HG02870 (cell line): ENCODE data around the gene GNLY.
A peak's percentile ranks its signal among the peaks of the same experiment; 100 is the strongest.
"Not testable (repeated sequence)": the region's sequence is repeated elsewhere in the genome, so short reads cannot be mapped to it uniquely, and the experiment has no call there.

Experiments used
- ATAC-seq: cut with Tn5 transposase; IDR thresholded peaks from one replicate; pipeline ENCODE4 v1.9.1; 2021; ENCODE audit warnings: mild to moderate bottlenecking, moderate library complexity; ENCODE audit not compliant: unreplicated experiment

The GNLY gene

DNA sequence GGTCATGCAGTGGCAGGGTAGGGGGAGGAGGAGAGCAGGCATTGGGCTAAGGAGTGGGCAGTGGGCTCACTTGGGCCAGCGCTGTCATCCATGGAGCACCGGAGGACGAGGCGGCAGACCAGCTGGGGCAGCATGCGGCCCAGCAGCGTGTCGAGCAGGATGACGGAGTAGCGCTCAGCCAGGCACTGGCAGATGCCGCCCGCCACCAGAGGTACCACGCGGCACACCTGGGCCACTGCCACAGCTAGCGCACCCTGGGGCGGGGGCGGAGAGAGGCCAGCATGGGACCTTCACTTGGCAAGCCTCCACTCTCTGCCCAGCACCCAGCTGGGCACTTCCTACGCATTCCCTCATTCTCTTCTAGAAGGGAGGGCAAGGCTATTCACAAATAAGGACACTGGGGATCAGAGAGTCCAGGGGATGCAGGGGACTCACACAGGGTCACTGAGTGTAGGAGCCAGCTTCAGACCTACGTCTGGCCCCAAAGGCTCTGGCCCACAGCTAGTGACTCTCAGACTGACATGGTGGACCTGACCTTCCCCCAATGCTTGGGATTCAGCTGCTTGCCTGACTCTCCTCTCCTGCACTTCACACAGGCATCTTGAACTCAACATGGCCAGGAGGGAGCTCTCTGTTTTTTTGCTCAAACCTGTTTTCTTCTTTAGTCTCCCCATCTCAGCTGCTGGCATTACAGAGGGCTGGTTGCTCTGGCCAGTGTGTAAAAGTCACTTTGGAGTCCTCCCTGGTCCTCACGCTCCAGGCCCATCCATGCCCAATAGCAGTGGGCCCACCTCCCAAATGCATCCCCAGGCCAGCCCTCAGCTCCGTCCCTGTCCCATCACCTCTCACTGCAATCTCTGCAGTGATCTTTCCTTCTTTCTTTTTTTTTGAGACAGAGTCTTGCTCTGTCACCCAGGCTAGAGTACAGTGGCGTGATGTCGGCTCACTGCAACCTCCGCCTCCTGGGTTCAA is 30.3 kb upstream of the GNLY start:
- ATAC-seq = no peak

GRCh38 chr2:85665264-85665937 is 28.8 kb upstream of the GNLY start:
- no peak for ATAC-seq

DNA sequence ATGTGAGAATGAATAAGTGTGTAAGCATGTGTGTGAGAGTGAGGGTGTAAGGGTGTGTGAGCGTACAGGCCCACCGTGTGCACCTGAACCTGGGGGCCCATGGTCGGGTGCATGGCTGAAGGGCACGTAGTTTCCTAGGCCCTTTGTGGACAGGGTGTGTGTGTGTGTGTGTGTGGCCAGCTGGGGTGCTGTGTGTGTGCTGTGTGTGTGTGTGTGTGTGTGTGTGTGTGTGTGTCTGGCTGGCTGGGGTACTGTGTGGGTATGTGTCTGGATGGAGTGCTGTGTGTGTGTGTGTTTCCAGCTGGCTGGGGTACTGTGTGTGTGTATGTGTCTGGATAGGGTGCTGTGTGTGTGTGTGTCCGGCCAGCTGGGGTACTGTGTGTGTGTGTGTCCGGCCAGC is 28.1 kb upstream of the GNLY start:
- no peak for ATAC-seq

DNA sequence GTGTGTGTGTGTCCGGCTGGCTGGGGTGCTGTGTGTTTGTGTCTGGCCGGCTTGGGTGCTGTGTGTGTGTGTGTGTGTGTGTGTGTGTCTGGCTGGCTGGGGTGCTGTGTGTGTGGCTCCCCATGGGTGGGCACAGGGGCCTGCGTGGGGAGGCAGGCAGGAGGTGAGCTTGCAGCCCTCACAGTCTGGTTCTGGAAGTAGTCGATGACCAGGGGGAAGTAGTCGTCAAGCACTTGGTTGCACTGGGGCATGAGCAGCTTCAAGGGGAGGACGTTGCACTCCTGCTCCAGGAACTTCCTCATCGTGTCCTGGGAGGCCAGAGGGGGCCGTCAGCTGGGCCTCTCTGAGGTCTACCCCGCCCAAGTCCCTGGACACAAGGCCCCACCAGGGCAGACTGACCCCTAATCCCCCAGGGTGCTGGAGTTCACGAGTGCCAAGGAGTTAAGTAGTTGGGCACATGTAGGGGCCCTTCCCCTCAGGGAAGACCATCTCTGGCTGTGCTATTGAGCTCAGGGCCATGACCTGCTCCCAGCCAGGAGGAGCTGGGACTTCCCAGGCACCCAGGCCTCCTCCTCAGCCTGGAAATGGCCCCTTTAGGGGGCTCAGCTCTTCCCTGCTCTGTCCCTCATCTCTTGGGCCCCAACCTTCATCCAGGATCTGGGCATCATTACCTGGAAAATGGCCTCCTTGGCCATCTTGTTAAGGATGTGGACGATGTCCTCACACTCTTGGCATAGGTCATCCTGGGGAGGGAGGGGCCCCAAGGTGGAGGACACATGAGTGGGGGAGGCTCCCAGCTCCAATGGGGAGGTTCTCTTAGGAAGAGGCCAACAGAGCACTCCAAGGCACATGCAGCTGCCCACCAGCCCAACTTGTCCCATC is 27.5 kb upstream of the GNLY start:
- no peak for ATAC-seq

DNA sequence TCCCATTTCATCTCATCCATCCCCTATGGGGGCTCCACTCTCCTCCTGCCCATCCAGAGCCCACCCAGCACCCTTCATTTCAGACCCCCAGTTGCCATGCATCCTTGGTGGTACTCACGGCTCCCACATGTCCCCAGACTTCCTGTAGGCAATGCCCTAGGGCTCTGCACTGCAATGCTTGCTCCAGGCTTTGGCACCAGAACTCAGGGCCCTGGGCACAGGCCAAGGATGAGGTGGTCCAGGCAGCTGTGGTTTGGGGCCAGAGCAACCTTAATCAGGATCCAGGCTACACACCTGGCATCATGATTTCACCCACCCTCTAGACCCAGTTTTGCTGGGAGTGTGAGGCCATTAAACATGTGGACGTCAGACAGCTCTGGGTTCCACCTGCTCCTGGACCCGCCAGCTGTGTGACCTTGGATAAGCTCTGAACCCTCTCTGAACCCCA is 26.6 kb upstream of the GNLY start:
- ATAC-seq = no peak

- no peak for ATAC-seq
Observed at GRCh38 chr2:85668009-85668856, 25.9 kb upstream of the GNLY start, which contains the start of gene SFTPB. Gene SFTPB (minus strand): TSS chr2:85668199. CDS start chr2:85668183, 16 bp downstream.

DNA sequence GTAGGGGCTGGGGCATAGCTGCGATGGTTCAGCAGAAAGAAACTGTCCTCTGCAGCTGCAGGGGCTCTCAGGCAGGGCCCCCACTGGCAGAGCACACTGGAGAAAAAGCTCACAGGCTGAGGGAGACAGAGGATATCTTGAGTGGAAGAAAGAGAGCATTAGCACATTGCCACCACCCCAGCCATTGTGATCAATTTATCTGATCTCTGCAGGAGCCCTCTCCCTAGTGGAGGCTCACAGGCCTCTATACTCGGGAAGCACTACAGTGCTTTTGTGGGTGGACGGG is 25.4 kb upstream of the GNLY start:
- ATAC-seq = no peak

DNA sequence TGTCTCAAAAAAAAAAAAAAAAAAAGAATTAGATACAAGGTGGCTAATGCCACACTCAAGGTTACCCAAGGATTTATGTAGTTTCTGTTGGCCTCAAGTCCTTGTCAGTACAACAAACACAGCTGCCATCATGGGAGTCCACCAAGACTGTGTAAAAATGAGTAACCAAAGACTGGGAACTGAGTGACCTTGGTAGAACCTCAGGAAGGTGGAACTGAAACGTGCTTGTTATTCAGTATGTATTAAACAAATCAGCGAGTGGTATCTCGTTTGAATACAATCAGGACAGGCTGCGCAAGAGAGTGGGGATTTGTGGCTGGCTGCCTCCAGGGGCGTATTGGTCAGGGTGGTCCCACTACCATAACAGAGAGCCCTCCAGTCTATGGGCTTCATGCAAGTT is 24.6 kb upstream of the GNLY start:
- peak; percentile 73 for ATAC-seq

- ATAC-seq = not testable (repeated sequence)
Observed at GRCh38 chr2:85670416-85670815, 23.7 kb upstream of the GNLY start.

DNA sequence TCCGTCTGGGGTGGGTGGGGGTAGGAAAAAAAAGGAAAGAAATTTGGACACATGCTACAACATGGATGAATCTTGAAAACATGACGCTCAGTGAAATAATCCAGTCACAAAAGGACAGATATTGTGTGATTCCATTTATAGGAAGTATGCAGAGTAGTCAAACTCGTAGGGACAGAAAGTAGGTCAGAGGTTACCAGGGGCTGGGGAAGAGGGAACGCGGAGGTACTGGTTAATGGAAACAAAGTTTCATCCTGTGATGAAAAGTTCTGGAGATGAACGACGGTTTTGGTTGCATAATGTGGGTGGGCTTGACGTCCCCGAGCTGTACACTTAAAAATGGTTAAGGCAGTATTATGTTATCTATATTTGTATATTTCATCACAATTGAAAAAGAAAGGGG is 21.7 kb upstream of the GNLY start:
- ATAC-seq = no peak

DNA sequence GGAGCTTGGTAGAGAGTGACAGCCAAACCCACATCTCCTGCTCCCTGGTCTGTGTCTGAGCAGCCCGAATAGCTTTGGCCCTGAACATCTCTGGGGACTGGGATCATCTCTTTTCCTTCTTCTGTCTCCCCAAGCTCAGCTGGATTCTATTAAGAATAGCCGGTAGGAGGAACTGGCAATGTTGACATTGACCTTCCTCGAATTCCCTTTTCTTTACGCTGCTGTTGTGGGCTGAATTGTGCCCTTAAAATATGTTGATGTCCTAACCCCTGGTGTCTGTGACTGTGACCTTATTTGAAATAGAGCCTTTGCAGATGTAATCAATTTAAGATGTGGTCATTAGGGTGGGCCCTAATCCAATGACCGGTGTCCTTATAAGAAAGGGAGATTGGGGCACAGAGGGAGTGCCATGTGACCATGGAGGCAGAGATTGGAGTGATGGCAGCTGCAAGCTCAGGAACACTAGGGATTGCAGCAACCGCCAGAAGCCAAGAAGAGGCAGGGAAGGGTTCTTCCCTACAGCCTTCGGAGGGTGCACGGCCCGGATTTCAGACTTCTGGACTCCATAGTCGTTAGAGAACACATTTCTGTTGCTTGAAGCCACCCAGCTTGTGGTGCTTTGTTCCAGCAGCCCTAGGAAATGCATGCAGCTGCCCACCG is 20.3 kb upstream of the GNLY start:
- ATAC-seq = no peak

- ATAC-seq = no peak
Observed at GRCh38 chr2:85674417-85674816, 19.7 kb upstream of the GNLY start.

GRCh38 chr2:85675427-85675826 is 18.7 kb upstream of the GNLY start:
- ATAC-seq = no peak

DNA sequence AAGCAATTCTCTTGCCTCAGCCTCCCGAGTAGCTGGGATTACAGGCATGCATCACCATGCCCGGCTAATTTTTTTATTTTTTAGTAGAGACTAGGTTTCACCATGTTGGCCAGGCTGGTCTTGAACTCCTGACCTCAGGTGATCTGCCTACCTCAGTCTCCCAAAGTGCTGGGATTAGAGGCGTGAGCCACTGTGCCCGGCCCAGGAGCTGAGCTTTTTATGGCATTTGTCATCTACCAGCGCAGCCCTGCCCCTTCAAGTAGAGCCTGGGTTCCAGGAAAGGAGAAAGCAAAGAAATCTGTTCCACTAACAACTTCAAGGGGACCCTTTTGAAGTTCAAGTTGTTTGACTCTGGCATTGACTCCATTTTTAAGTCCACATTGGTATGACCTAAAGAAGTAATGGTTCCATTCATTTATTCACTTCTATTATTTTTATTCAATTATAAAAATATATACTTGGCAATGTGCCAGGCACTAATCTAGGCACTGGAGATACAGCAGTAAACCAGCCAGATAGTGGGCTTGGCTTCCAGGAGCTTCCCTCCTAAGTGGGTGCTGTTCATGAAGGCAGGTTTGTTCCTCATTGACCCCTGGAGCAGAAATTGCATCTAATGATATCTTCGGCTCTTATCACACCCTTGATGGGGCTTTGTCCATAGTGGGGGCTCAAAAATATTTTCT is 18.2 kb upstream of the GNLY start:
- no peak for ATAC-seq

GRCh38 chr2:85678377-85678776 is 15.8 kb upstream of the GNLY start:
- ATAC-seq = no peak

DNA sequence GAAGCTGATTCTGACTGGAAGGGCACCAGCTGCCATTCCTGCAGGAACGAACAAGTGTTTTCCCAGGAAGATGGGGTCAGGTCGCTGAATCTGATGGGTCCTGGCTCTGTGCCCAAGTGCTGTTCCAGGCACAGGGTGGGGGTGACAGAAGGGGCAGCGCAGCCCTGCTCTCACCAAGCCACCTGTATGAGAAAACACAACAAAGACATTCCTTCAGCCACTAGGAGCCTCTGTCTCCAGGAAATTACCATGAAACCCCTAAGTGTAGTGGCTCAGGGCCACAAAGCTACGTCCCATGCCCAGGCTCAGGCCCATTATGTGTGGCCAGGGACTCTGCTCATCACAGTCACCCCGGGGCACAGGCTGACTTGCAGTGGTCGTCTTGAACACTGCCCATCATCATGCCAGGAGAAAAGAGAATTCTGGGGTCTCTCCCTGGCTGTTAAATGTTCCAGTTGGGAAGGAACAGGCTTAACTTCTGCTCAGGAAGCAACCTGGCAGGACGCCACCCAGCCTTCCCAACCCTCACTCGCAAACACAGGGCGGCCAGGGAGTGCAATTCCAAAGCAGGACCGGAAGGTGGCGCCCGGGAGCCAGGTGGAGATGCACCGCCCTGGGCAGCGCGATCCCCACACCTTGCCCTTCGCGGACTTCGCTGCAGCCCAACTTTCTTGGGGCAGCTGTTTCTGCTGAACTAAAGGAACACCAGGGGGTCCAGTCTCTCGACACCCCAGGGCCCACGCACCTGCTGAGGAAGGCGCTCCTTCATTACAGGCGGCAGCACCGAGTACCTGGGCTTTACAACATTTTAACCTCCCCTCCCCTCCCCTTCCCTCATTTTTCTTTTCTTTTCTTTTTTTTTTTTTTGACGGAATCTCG is 15.1 kb upstream of the GNLY start:
- ATAC-seq = no peak

GRCh38 chr2:85680707-85681371 is 13.3 kb upstream of the GNLY start:
- no peak for ATAC-seq

DNA sequence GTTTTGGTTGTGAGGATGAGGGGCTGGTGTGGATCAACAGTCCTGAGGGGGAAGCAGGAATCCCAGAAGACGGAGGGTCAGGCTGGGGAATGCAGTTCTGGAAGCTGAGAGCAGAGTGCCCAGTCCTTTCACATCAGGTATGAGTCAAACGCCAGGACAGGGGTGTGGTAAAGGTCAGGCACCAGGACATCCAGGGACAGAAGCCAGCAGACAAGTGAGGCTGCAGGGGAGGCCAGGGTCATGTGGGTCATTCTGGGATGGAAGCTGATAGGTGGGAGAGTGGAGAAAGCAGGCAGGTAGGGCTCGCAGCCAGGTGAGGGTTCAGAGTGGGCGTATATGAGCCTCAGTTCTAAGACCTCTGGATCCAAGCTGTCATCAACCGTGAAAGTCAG is 12.8 kb upstream of the GNLY start:
- no peak for ATAC-seq
